GM12878 (cell line): ENCODE data around the gene ANO3.

ENCODE experiments used
- ATF2 ChIP-seq: IDR thresholded peaks from 2 replicates; pipeline ENCODE4 v1.6.1; 2012; ENCODE audit warnings: low read length, inconsistent platforms
- BRCA1 ChIP-seq: IDR thresholded peaks from 2 replicates; pipeline ENCODE4 v1.6.1; 2011; ENCODE audit warnings: low read depth, low read length, improper control_type of control experiment
- CHD2 ChIP-seq: IDR thresholded peaks from 2 replicates; pipeline ENCODE4 v1.6.1; 2011; ENCODE audit warnings: low read depth, low read length, improper control_type of control experiment, borderline replicate concordance
- CTCF ChIP-seq, 3 experiments: IDR thresholded peaks in 2 of 3; conservative IDR thresholded peaks in 1 of 3; 2 replicates each; pipeline ENCODE4 v1.5.1; 2011; ENCODE audit warnings: low read depth in 3 of 3, low read length in 3 of 3, mild to moderate bottlenecking in 3 of 3, control low read depth in 2 of 3, moderate library complexity in 2 of 3, inconsistent platforms in 1 of 3, mixed read lengths in 1 of 3; ENCODE audit not compliant: control insufficient read depth in 2 of 3, insufficient read depth in 1 of 3; ENCODE audit errors: extremely low read depth in 1 of 3
- EP300 ChIP-seq, 2 experiments: fragments of 150-350 bp in 1 of 2; IDR thresholded peaks; 2 replicates each; pipeline ENCODE4 v1.6.1; 2011 to 2012; ENCODE audit warnings: low read depth in 2 of 2, low read length in 2 of 2, borderline replicate concordance in 1 of 2, improper control_type of control experiment in 1 of 2, inconsistent platforms in 1 of 2; ENCODE audit not compliant: control insufficient read depth in 1 of 2
- HDAC2 ChIP-seq: fragments of 200-600 bp; sonication (generic); IDR thresholded peaks from 2 replicates; pipeline ENCODE4 v1.6.1; 2017
- KDM1A ChIP-seq: fragments of 200-600 bp; sonication (generic); IDR thresholded peaks from 2 replicates; pipeline ENCODE4 v1.6.1; 2016; ENCODE audit warnings: borderline replicate concordance

GRCh38 chr11:26704249-26704648 is 372.3 kb downstream of the ANO3 start:
- no peak for TF ChIP-seq CHD2
- TF ChIP-seq KDM1A, result no peak
- TF ChIP-seq HDAC2, result no peak
- TF ChIP-seq ATF2, result no peak
- no peak for TF ChIP-seq BRCA1
- no peak for TF ChIP-seq CTCF (IDR thresholded peaks at IDR 0.05 in 2 of 3, conservative IDR thresholded peaks at IDR 0.05 in 1 of 3; ENCODE audit: control insufficient read depth in 2 of 3, extremely low read depth in 1 of 3, insufficient read depth in 1 of 3, low read depth in 3 of 3, low read length in 3 of 3)
- no peak for TF ChIP-seq EP300 (IDR thresholded peaks at IDR 0.05; ENCODE audit: borderline replicate concordance in 1 of 2, control insufficient read depth in 1 of 2, low read depth in 2 of 2, low read length in 2 of 2)
